HEK293T (cell line): ENCODE measurements around the gene CDH13.

Experiments
- CTCF ChIA-PET: fragments of 350-600 bp; formaldehyde crosslinking; extraction: SDS; loops from one replicate; lab custom pipeline; 2021; ENCODE audit warnings: antibody characterized with exemption, inconsistent platforms; lab: Yijun Ruan, JAX
- POLR2A ChIA-PET: fragments of 350-600 bp; formaldehyde crosslinking; extraction: SDS; loops from one replicate; lab custom pipeline; 2020; ENCODE audit warnings: antibody characterized with exemption, inconsistent platforms; lab: Yijun Ruan, JAX
- DNase-seq: peaks from one replicate; pipeline ENCODE4 v3.0.0; 2012; ENCODE audit warnings: mixed read lengths; ENCODE audit errors: extremely low spot score
- ARNT ChIP-seq: fragments of 450-650 bp; IDR thresholded peaks from 2 replicates; pipeline ENCODE4 v1.6.1; 2017; ENCODE audit warnings: mild to moderate bottlenecking
- BHLHE40 ChIP-seq: fragments of 450-650 bp; IDR thresholded peaks from 2 replicates; pipeline ENCODE4 v1.6.1; 2016; ENCODE audit warnings: mild to moderate bottlenecking, moderate library complexity, borderline replicate concordance
- CTBP1 ChIP-seq: fragments of 450-650 bp; IDR thresholded peaks from 2 replicates; pipeline ENCODE4 v1.6.1; 2016; ENCODE audit warnings: borderline replicate concordance
- ELF4 ChIP-seq: fragments of 450-650 bp; IDR thresholded peaks from 2 replicates; pipeline ENCODE4 v1.6.1; 2017; ENCODE audit warnings: antibody characterized with exemption
- FOXA1 ChIP-seq: fragments of 450-650 bp; IDR thresholded peaks from 2 replicates; pipeline ENCODE4 v1.6.1; 2016; ENCODE audit warnings: mild to moderate bottlenecking
- FOXK2 ChIP-seq: fragments of 450-650 bp; IDR thresholded peaks from 2 replicates; pipeline ENCODE4 v1.6.1; 2016; ENCODE audit warnings: mild to moderate bottlenecking
- FOXM1 ChIP-seq: fragments of 450-650 bp; IDR thresholded peaks from 2 replicates; pipeline ENCODE4 v1.6.1; 2017; ENCODE audit warnings: mild to moderate bottlenecking, borderline replicate concordance
- HDGF ChIP-seq: fragments of 450-650 bp; IDR thresholded peaks from 2 replicates; pipeline ENCODE4 v1.6.1; 2017; ENCODE audit warnings: antibody characterized with exemption, borderline replicate concordance
- L3MBTL2 ChIP-seq: fragments of 450-650 bp; conservative IDR thresholded peaks from 2 replicates; pipeline ENCODE4 v1.6.1; 2016; ENCODE audit warnings: mild to moderate bottlenecking
- LEF1 ChIP-seq: fragments of 450-650 bp; IDR thresholded peaks from 2 replicates; pipeline ENCODE4 v1.6.1; 2017; ENCODE audit warnings: mild to moderate bottlenecking, borderline replicate concordance
- NFRKB ChIP-seq: fragments of 450-650 bp; IDR thresholded peaks from 2 replicates; pipeline ENCODE4 v1.6.1; 2016; ENCODE audit warnings: mild to moderate bottlenecking, moderate library complexity
- PKNOX1 ChIP-seq: fragments of 450-650 bp; IDR thresholded peaks from 2 replicates; pipeline ENCODE4 v1.6.1; 2016
- SP1 ChIP-seq: fragments of 450-650 bp; IDR thresholded peaks from 2 replicates; pipeline ENCODE4 v1.6.1; 2017
- SUZ12 ChIP-seq: fragments of 450-650 bp; IDR thresholded peaks from 2 replicates; pipeline ENCODE4 v1.6.1; 2016; ENCODE audit warnings: mild to moderate bottlenecking
- TARDBP ChIP-seq: fragments of 450-650 bp; IDR thresholded peaks from 2 replicates; pipeline ENCODE4 v1.6.1; 2016
- ZNF384 ChIP-seq: fragments of 450-650 bp; IDR thresholded peaks from 2 replicates; pipeline ENCODE4 v1.6.1; 2016

CDH13 gene

DNA sequence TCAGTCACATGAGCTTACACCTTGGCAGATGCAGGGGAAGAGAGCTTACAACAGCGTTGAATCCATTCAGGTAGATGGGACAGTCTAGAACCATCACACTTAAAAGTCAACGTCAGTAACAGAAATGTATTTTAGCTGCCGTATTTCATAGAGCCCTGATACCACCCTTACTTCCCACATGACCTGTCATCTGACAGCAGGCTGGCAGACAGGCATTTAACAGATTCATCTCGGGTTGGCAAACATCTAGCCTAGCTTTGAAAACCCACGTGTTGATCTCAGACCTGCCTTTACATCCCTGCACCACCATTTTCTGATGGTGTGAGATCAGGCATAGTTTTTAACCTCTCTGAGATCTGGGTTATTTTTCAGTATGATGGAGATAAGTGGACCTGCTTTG, 1003.1 kb downstream of the CDH13 start:
- ChIA-PET CTCF (no interaction called here), POLR2A (no interaction called here)
- no peak for TF ChIP-seq ZNF384
- no peak for TF ChIP-seq L3MBTL2
- no peak for TF ChIP-seq FOXA1
- TF ChIP-seq FOXK2: no peak
- no peak for TF ChIP-seq ARNT
- TF ChIP-seq NFRKB: no peak
- TF ChIP-seq HDGF: no peak
- no peak for TF ChIP-seq CTBP1
- no peak for TF ChIP-seq SUZ12

DNA sequence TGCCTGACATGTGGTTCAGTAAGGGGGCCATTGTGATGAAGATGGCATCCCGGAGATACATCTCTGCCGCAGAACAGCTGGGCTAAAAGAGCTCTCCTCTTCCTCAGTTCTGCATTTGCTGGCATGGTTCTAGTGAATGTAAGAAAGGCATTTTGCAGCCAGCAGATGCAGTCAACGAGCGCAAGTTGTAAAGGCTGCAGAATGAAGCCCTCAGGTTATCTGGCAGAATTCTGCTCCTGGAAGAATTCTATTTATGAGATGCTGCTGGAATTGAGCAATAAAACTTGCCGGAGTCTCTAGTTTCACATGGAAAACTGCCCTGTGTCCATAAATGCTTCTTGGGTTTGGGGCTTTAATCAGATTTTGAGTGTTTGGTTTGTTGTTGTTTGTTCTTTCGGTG, 1004.2 kb downstream of the CDH13 start:
- TF ChIP-seq L3MBTL2 (no peak), HDGF (no peak), ARNT (no peak), FOXK2 (no peak), SUZ12 (no peak), PKNOX1 (no peak), SP1 (no peak), FOXA1 (no peak), FOXM1 (no peak), ZNF384 (no peak), ELF4 (no peak), LEF1 (no peak), BHLHE40 (no peak)
- DNase-seq: no peak
- ChIA-PET POLR2A (no interaction called here), CTCF (no interaction called here)

More for the DNA sequence above, 1003.1 kb downstream of the CDH13 start:
- DNase-seq: no peak

GRCh38 chr16:83633286-83633685, 1006.5 kb downstream of the CDH13 start:
- ChIA-PET POLR2A (no interaction called here), CTCF (no interaction called here)
- DNase-seq: no peak
- no peak for TF ChIP-seq FOXA1
- TF ChIP-seq FOXK2: no peak
- TF ChIP-seq LEF1: no peak
- TF ChIP-seq HDGF: no peak
- no peak for TF ChIP-seq BHLHE40
- no peak for TF ChIP-seq L3MBTL2
- TF ChIP-seq CTBP1: no peak
- TF ChIP-seq ELF4: no peak
- TF ChIP-seq ZNF384: no peak
- TF ChIP-seq SP1: no peak

- TF ChIP-seq BHLHE40 (no peak), ZNF384 (no peak), LEF1 (no peak), SP1 (no peak), CTBP1 (no peak), FOXM1 (no peak), PKNOX1 (no peak)
- DNase-seq: no peak
- ChIA-PET CTCF (no interaction called here), POLR2A (no interaction called here)
Measured at GRCh38 chr16:83648347-83648746, 1021.6 kb downstream of the CDH13 start.

GRCh38 chr16:83651871-83652270, 1025.1 kb downstream of the CDH13 start:
- ChIA-PET CTCF (no interaction called here), POLR2A (no interaction called here)
- TF ChIP-seq BHLHE40 (no peak), FOXK2 (no peak), ELF4 (no peak), L3MBTL2 (no peak), ARNT (no peak), HDGF (no peak), PKNOX1 (no peak), SP1 (no peak), TARDBP (no peak), LEF1 (no peak), NFRKB (no peak), ZNF384 (no peak), FOXM1 (no peak), SUZ12 (no peak), CTBP1 (no peak), FOXA1 (no peak)
- DNase-seq: no peak

DNA sequence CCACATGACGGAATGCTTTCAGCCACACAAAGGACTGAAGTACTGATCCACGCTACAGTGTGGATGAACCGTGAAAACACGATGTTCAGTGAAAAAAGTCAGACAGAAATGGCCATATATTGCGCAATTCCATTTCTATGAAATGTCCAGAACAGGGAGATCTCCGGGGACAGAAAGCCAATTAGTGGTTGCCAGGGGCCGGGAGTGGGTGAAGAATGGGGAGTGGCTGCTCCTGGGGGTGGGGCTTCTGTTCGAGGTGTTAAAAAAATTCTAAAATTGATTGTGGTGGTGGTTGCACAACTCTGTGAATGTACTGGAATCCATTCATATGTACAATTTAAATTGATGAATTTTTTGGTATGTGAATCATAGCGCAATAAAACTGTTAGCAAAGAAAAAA, 1026.2 kb downstream of the CDH13 start:
- no peak for DNase-seq
- POLR2A ChIA-PET: no interaction called here
- TF ChIP-seq CTBP1 (no peak), SUZ12 (no peak), BHLHE40 (no peak), ZNF384 (no peak), SP1 (no peak), FOXA1 (no peak), L3MBTL2 (no peak), ELF4 (no peak), PKNOX1 (no peak), FOXM1 (no peak), TARDBP (no peak), FOXK2 (no peak), NFRKB (no peak), LEF1 (no peak), HDGF (no peak)
- CTCF ChIA-PET: no interaction called here
